ENCODE results near the gene TSEN54.

The TSEN54 gene

GRCh38 chr17:75494326-75494877 is 21.9 kb upstream of the TSEN54 start:
- Histone ChIP-seq H3K36me3 (ENCODE audit: control insufficient read depth, insufficient read depth, low read length) (no peaks in the 10 kb centered on the region), H2AFZ (no peak overlapping the region), H3K4me3 (ENCODE audit: low read depth, low read length) (no peak overlapping the region), H3K79me2 (no peaks in the 10 kb centered on the region), H3K4me1 (peaks cover 7% of the 10 kb centered on the region), H3K27ac (no peak overlapping the region), H3K9ac (no peak overlapping the region), H3K9me3 (ENCODE audit: control insufficient read depth, low read length) (no peaks in the 10 kb centered on the region), H3K4me2 (ENCODE audit: low read length) (no peak overlapping the region), H3K27me3 (ENCODE audit: control insufficient read depth, insufficient read depth, low read length) (no peaks in the 10 kb centered on the region)
- TF ChIP-seq, protein P1, sequence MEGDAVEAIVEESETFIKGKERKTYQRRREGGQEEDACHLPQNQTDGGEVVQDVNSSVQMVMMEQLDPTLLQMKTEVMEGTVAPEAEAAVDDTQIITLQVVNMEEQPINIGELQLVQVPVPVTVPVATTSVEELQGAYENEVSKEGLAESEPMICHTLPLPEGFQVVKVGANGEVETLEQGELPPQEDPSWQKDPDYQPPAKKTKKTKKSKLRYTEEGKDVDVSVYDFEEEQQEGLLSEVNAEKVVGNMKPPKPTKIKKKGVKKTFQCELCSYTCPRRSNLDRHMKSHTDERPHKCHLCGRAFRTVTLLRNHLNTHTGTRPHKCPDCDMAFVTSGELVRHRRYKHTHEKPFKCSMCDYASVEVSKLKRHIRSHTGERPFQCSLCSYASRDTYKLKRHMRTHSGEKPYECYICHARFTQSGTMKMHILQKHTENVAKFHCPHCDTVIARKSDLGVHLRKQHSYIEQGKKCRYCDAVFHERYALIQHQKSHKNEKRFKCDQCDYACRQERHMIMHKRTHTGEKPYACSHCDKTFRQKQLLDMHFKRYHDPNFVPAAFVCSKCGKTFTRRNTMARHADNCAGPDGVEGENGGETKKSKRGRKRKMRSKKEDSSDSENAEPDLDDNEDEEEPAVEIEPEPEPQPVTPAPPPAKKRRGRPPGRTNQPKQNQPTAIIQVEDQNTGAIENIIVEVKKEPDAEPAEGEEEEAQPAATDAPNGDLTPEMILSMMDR (IDR thresholded peaks at IDR 0.05): no peak

GRCh38 chr17:75496005-75496404 is 20.3 kb upstream of the TSEN54 start:
- Histone ChIP-seq H3K4me1 (peaks cover 7% of the 10 kb centered on the region), H3K27me3 (ENCODE audit: control insufficient read depth, insufficient read depth, low read length) (no peaks in the 10 kb centered on the region), H3K36me3 (ENCODE audit: control insufficient read depth, insufficient read depth, low read length) (no peaks in the 10 kb centered on the region), H3K27ac (no peak overlapping the region), H3K9me3 (ENCODE audit: control insufficient read depth, low read length) (no peaks in the 10 kb centered on the region), H3K79me2 (no peaks in the 10 kb centered on the region), H2AFZ (no peak overlapping the region), H3K9ac (no peak overlapping the region), H3K4me3 (ENCODE audit: low read depth, low read length) (no peak overlapping the region), H3K4me2 (ENCODE audit: low read length) (no peak overlapping the region)
- TF ChIP-seq, protein P1 (IDR thresholded peaks at IDR 0.05): no peak

GRCh38 chr17:75498039-75498725 is 18.1 kb upstream of the TSEN54 start:
- Histone ChIP-seq H3K9ac (no peak overlapping the region), H2AFZ (no peak overlapping the region), H3K27me3 (ENCODE audit: control insufficient read depth, insufficient read depth, low read length) (no peaks in the 10 kb centered on the region), H3K4me3 (ENCODE audit: low read depth, low read length) (no peak overlapping the region), H3K27ac (no peak overlapping the region), H3K4me2 (ENCODE audit: low read length) (no peak overlapping the region), H3K9me3 (ENCODE audit: control insufficient read depth, low read length) (no peaks in the 10 kb centered on the region), H3K4me1 (peaks cover 7% of the 10 kb centered on the region), H3K79me2 (no peaks in the 10 kb centered on the region), H3K36me3 (ENCODE audit: control insufficient read depth, insufficient read depth, low read length) (no peaks in the 10 kb centered on the region)
- TF ChIP-seq, protein P1 (IDR thresholded peaks at IDR 0.05): no peak

DNA sequence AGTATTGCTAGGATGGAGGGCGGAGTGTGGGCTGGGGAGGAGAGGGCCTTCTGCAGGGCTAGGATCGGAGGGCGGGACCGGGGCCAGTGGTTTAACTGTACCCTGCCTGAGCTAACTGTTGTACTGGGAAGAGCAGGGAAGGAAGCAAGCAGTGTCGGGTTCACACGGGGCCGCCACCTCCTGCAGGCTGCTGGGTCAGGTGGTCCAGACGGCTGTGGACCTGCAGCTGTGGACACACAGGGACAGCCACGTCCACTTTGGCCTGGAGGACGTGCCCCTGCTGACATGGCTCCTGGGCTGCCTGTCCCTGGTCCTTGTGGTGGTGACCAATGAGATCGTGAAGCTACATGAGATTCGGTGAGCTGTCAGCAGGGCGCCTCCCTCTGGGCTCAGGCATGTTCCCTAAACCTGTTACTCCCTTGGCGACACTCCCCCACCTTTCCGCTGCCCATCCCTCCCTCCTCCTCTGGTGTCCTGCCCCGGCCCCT is 17.6 kb upstream of the TSEN54 start:
- peaks cover 7% of the 10 kb centered on the region for H3K4me1 ChIP-seq
- H3K9me3 ChIP-seq (ENCODE audit: control insufficient read depth, low read length): no peaks in the 10 kb centered on the region
- TF ChIP-seq, protein P1 (IDR thresholded peaks at IDR 0.05): no peak
- H3K36me3 ChIP-seq (ENCODE audit: control insufficient read depth, insufficient read depth, low read length): no peaks in the 10 kb centered on the region
- H3K79me2 ChIP-seq: no peaks in the 10 kb centered on the region
- no peak overlapping the region for H3K4me2 ChIP-seq (ENCODE audit: low read length)
- no peak overlapping the region for H3K9ac ChIP-seq
- no peak overlapping the region for H3K27ac ChIP-seq
- no peak overlapping the region for H2AFZ ChIP-seq
- no peaks in the 10 kb centered on the region for H3K27me3 ChIP-seq (ENCODE audit: control insufficient read depth, insufficient read depth, low read length)
- no peak overlapping the region for H3K4me3 ChIP-seq (ENCODE audit: low read depth, low read length)
